GM21423 (cell line): ENCODE data around the gene SCN5A.

Source experiments
- ATAC-seq: cut with Tn5 transposase; IDR thresholded peaks from one replicate; pipeline ENCODE4 v1.9.1; 2021; ENCODE audit warnings: mild to moderate bottlenecking, moderate library complexity; ENCODE audit not compliant: unreplicated experiment

SCN5A gene

DNA sequence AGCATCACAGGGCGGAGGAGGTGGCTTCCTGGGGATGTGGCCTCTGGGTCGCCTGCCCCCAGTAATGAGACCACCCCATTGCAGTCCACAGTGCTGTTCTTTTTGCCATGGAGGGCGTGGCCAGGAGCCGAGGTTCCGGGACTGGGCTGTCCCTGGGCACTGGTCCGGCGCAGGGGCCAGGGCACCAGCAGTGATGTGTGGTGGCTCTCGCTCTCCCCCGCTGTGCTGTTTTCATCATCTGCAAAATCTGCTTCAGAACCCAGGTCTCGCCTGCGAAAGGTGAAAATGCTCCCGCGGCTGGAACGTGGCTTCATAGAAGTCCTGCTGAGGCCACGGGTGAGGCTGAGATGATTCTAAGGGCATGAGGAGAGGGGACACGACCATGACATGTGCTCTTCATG lies 45.8 kb downstream of the SCN5A start:
- ATAC-seq, result no peak

- no peak for ATAC-seq
These were observed 46.8 kb downstream of the SCN5A start for GRCh38 chr3:38602576-38603250.

GRCh38 chr3:38601956-38602550 lies 47.4 kb downstream of the SCN5A start:
- no peak for ATAC-seq

DNA sequence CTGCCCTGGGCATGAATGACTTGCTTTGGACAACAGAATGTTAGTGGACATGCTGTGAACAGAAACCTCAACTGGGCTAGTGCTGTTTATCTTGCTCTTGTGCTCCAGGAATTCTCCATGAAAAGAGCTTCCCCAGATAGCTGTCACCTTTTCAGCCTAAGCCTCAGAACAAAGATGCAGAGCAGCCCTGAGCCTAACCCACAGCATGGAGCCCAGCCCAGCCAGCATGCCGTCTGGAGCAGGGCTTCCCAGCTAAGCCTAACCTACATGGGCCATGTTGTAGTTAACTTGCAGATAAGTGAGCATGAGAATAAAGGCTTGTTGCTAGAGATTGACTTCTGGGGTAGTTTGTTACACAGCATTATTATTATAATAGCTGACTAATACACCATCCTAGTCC lies 48.9 kb downstream of the SCN5A start:
- no peak for ATAC-seq

DNA sequence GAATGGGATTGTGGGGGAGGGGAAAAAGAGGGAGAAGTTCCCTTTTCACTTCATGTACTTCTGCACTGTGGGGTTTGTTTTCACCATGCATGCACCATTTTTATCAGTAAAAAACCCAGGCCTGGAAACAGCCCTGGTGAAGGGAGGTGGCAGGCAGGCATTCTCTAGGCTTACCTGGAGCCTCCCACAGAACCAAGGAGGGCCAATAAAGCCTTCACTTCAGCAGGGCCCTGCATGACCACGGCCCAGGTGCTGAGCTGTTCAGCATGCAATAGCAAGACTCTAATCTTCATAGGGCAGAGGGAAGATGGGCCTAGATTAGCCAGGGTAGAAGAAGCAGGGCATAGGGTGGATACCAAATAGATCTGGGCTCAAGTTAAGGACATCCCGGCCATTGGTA lies 49.6 kb downstream of the SCN5A start:
- no peak for ATAC-seq

GRCh38 chr3:38598791-38599190 lies 50.7 kb downstream of the SCN5A start:
- no peak for ATAC-seq

GRCh38 chr3:38597502-38598060 lies 51.9 kb downstream of the SCN5A start:
- no peak for ATAC-seq

- ATAC-seq, result no peak
These were observed 54.1 kb downstream of the SCN5A start for GRCh38 chr3:38595393-38595792.

GRCh38 chr3:38590521-38590920 lies 59.0 kb downstream of the SCN5A start:
- no peak for ATAC-seq

- ATAC-seq, result no peak
These were observed 60.2 kb downstream of the SCN5A start for GRCh38 chr3:38588995-38589937.

GRCh38 chr3:38588371-38588971 lies 61.0 kb downstream of the SCN5A start:
- ATAC-seq, result no peak

DNA sequence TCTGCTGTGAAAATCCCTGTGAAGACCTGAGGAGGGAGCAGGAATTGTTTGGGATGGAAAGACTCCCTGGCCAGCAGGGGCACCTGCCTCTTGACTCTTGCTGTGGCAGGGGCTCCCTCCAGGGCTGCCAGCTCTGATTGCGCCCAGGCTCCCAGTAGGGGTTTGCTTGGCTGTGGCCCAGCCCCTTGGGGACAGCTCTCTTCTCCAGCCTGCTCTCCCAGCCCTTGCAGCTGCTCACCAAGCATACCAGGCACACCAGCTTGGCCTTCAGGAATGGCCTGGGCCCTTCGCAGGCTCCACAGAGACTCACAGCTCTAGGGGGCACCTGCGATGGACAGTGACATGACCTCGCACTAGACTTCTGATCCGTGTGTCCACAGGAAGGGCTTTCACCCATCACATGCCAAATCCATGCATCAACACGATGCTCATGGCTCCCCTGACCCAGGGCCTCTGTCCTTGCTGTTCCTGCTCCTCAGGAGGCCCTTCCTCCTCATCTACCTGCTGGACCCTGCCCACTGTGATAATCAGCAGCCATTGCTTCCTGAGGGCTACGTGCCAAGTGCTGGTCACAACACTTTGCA lies 61.8 kb downstream of the SCN5A start:
- ATAC-seq, result no peak

- ATAC-seq, result no peak
These were observed 62.7 kb downstream of the SCN5A start for GRCh38 chr3:38586546-38587520.

DNA sequence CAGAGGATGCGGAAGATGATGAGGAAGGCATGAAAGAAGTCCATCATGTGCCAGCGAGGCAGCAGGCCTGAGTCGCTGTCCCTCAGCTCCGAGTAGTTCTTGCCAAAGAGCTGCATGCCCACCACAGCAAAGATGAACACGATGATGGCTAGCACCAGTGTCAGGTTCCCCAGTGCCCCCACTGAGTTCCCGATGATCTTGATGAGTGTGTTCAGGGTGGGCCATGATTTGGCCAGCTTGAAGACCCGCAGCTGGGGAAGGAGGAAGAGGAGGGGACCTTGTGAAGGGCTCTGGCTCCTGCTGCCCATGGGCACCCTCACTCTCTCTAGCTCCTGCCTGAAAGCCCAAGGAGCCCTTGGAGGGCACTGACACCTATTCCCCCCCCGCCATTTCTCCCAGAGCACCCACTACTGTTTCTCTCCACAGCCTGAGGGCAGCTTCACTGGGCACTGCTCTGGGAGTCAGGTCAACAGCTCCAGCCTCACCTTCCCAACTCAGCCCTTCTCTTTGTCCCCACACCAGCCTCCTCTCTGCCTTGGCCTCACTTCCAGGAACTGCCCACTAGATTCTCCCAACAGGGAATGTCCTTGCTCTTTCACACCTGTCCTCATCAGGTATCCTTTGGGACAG lies 63.6 kb downstream of the SCN5A start:
- no peak for ATAC-seq

GRCh38 chr3:38583688-38584087 lies 65.8 kb downstream of the SCN5A start:
- no peak for ATAC-seq

- ATAC-seq, result no peak
These were observed 66.4 kb downstream of the SCN5A start for GRCh38 chr3:38582941-38583645.

- no peak for ATAC-seq
These were observed 67.2 kb downstream of the SCN5A start for GRCh38 chr3:38582316-38582715.

DNA sequence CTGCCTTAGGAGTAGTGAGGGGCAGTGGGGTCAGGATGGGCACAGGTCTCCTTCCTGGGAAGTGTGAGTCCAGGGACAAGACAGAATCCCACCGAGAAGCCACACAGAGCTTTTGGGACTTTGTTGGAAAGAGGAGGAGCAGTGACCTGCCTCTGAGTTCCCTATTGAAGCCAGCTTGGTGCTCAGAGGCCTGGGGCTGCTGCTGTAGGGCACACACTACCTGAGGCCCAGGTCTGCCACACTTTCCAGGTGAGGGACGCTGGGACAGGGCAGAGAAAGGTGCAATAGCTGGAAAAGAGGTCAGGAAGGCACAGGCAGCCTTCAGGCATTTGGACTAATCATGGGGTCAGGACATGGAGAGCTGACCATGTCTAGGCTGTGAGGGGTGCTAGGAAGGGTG lies 67.7 kb downstream of the SCN5A start:
- no peak for ATAC-seq
